GM12801 (cell line): Measurements from ENCODE around the gene EML4.

Experiments
- CTCF ChIP-seq: IDR thresholded peaks from one replicate; pipeline ENCODE4 v1.5.1; 2011; ENCODE audit warnings: control low read depth; ENCODE audit not compliant: insufficient read length; ENCODE audit errors: extremely low read depth

Gene EML4

GRCh38 chr2:42249887-42250286, 80.7 kb downstream of the EML4 start:
- TF ChIP-seq CTCF: no peak

- no peak for TF ChIP-seq CTCF
These were observed 81.8 kb downstream of the EML4 start for GRCh38 chr2:42250925-42251324.

- TF ChIP-seq CTCF: no peak
These were observed 83.3 kb downstream of the EML4 start for GRCh38 chr2:42252464-42252863.

GRCh38 chr2:42254186-42254895, 85.2 kb downstream of the EML4 start:
- no peak for TF ChIP-seq CTCF

- no peak for TF ChIP-seq CTCF
These were observed 87.4 kb downstream of the EML4 start for GRCh38 chr2:42256505-42256904.

GRCh38 chr2:42261518-42262195, 92.5 kb downstream of the EML4 start:
- no peak for TF ChIP-seq CTCF

- TF ChIP-seq CTCF: no peak
These were observed 97.1 kb downstream of the EML4 start for GRCh38 chr2:42266236-42266635.
